B cell (primary cell): ENCODE measurements around the gene PHKG2. TPM values are rescaled to one million over a fixed set of nuclear protein-coding genes. Genes with fewer than 3 reads are reported as not detected.

Source experiments
- ATAC-seq: fragments of 200-7000 bp; cut with Tn5 transposase; one replicate; pipeline ENCODE4 v1.10.0; 2021; ENCODE audit warnings: low read depth, mild to moderate bottlenecking, moderate number of reproducible peaks, moderate library complexity
- CTCF ChIA-PET: fragments of 350-600 bp; sonication (Branson Sonifier 250); formaldehyde crosslinking; loops from one replicate; lab custom pipeline; 2021; ENCODE audit warnings: antibody characterized with exemption, inconsistent platforms; lab: Charles Lee
- POLR2A ChIA-PET: fragments of 350-600 bp; sonication (Branson Sonifier 250); formaldehyde crosslinking; loops from one replicate; lab custom pipeline; 2021; ENCODE audit warnings: antibody characterized with exemption; lab: Charles Lee
- DNase-seq: peaks from one replicate; pipeline ENCODE4 v3.0.0; 2013
- H2AFZ ChIP-seq: 2 replicates; pipeline ENCODE4 v1.6.1; 2012; ENCODE audit warnings: mild to moderate bottlenecking, low read depth, low read length; ENCODE audit not compliant: insufficient read depth, poor library complexity, severe bottlenecking
- H3K27ac ChIP-seq, 2 donors: 1 replicate in 1 of 2; 2 replicates in 1 of 2; pipeline ENCODE4 v1.5.1; 2012 to 2013; ENCODE audit warnings: low read length in 2 of 2, mild to moderate bottlenecking in 2 of 2, moderate library complexity in 1 of 2
- H3K27me3 ChIP-seq, 4 experiments: fragments of 200-600 bp in 1 of 4; sonication (generic) in 1 of 4; replicated peaks in 1 of 4; 1 replicate in 2 of 4; 2 replicates in 2 of 4; pipeline versions ENCODE4 v1.6.1 to v1.7.0; 2013 to 2016; ENCODE audit warnings: low read length in 3 of 4, mild to moderate bottlenecking in 2 of 4, mixed read lengths in 1 of 4, moderate library complexity in 1 of 4; ENCODE audit not compliant: insufficient read depth in 4 of 4, control insufficient read depth in 3 of 4; ENCODE audit errors: control extremely low read depth in 1 of 4
- H3K36me3 ChIP-seq, 2 experiments: replicated peaks in 1 of 2; 1 replicate in 1 of 2; 2 replicates in 1 of 2; pipeline versions ENCODE4 v1.6.1 to v1.7.1; 2013; ENCODE audit warnings: low read length in 1 of 2; ENCODE audit not compliant: insufficient read depth in 2 of 2, control insufficient read depth in 1 of 2; ENCODE audit errors: control extremely low read depth in 1 of 2, extremely low read depth in 1 of 2
- H3K4me1 ChIP-seq, 2 donors: fragments of 200-600 bp in 1 of 2; sonication (generic) in 1 of 2; 1 replicate in 1 of 2; 2 replicates in 1 of 2; pipeline versions ENCODE4 v1.5.1 to v1.6.1; 2013 to 2017; ENCODE audit warnings: low read length in 2 of 2; ENCODE audit not compliant: control insufficient read depth in 2 of 2, insufficient read depth in 2 of 2
- H3K4me2 ChIP-seq: replicated peaks from 2 replicates; pipeline ENCODE3; 2012; ENCODE audit warnings: mild to moderate bottlenecking, low read depth, low read length; ENCODE audit not compliant: poor library complexity, severe bottlenecking
- H3K4me3 ChIP-seq, 5 experiments: fragments of 200-600 bp in 1 of 5; sonication (generic) in 1 of 5; 1 replicate in 3 of 5; 2 replicates in 2 of 5; pipeline versions ENCODE4 v1.5.1 to v1.7.0; 2011 to 2016; ENCODE audit warnings: low read length in 4 of 5, mild to moderate bottlenecking in 4 of 5, low read depth in 2 of 5, control low read depth in 1 of 5, moderate library complexity in 1 of 5; ENCODE audit not compliant: insufficient read depth in 1 of 5; ENCODE audit errors: control extremely low read depth in 1 of 5, extremely low read depth in 1 of 5
- H3K79me2 ChIP-seq: fragments of 200-600 bp; sonication (generic); one replicate; pipeline ENCODE4 v1.6.0; 2016; ENCODE audit warnings: low read length; ENCODE audit not compliant: control insufficient read depth, insufficient read depth
- H3K9ac ChIP-seq: fragments of 200-600 bp; sonication (generic); 2 replicates; pipeline ENCODE4 v1.6.1; 2017; ENCODE audit warnings: mild to moderate bottlenecking, low read length, moderate library complexity
- H3K9me3 ChIP-seq, 3 donors: one replicate each; pipeline versions ENCODE4 v1.6.1 to v1.7.1; 2013; ENCODE audit warnings: low read length in 2 of 3; ENCODE audit not compliant: control insufficient read depth in 2 of 3, insufficient read depth in 1 of 3; ENCODE audit errors: control extremely low read depth in 1 of 3
- H4K20me1 ChIP-seq: 2 replicates; pipeline ENCODE4 v1.6.0; 2012; ENCODE audit warnings: mild to moderate bottlenecking, low read length; ENCODE audit not compliant: insufficient read depth, control insufficient read depth, poor library complexity, severe bottlenecking
- H3K27ac Mint-ChIP-seq: one replicate; pipeline ENCODE4 v1.8.0; 2021; ENCODE audit warnings: mixed read lengths
- H3K27me3 Mint-ChIP-seq: one replicate; pipeline ENCODE4 v1.8.0; 2021; ENCODE audit warnings: mixed read lengths
- H3K4me1 Mint-ChIP-seq: one replicate; pipeline ENCODE4 v1.8.0; 2021; ENCODE audit warnings: mixed read lengths
- H3K4me3 Mint-ChIP-seq: one replicate; pipeline ENCODE4 v1.8.0; 2021; ENCODE audit warnings: mixed read lengths
- H3K9me3 Mint-ChIP-seq: one replicate; pipeline ENCODE4 v1.8.0; 2022; ENCODE audit warnings: mixed read lengths; ENCODE audit not compliant: insufficient read depth
- EZH2 ChIP-seq: IDR thresholded peaks from 2 replicates; pipeline ENCODE4 v1.6.1; 2012; ENCODE audit warnings: borderline replicate concordance, low read depth, mild to moderate bottlenecking, moderate library complexity, low read length; ENCODE audit not compliant: insufficient read depth, poor library complexity, severe bottlenecking
- WGBS: methylation state at CpG from one replicate; pipeline ENCODE4 v1.1.5; 2013; ENCODE audit warnings: missing lambda C conversion rate; ENCODE audit not compliant: insufficient coverage; 5-methylcytosine and 5-hydroxymethylcytosine counted together
- intact Hi-C: fragments of 100-400 bp; cut with micrococcal nuclease; formaldehyde crosslinking; loops from one replicate; pipeline ENCODE4 v1.10.0; 2022
- polyA plus RNA-seq: library from polyadenylated mRNA; depleted of rRNA; stranded (reverse); fragments of >200 nt; gene quantifications from 2 replicates; pipeline ENCODE4 v1.2.3, GENCODE V29; 2012
- total RNA-seq, 2 donors: library from RNA; stranded (reverse); fragments of 120-200 nt in 1 of 2; gene quantifications; 1 replicate in 1 of 2; 2 replicates in 1 of 2; pipeline versions ENCODE4 v1.2.3 to v1.2.4, GENCODE V29; 2013 to 2022
- TF ChIP-seq, protein P1 (sequence below): fragments of 200-600 bp; IDR thresholded peaks from one replicate; pipeline ENCODE4 v1.8.0; 2022; ENCODE audit warnings: antibody characterized with exemption, mild to moderate bottlenecking

The PHKG2 gene
- total and polyA plus RNA-seq, 2 donors (not counting 1 experiment from before 2014, with no cell fraction given) = 55.7 to 80.8 TPM

DNA sequence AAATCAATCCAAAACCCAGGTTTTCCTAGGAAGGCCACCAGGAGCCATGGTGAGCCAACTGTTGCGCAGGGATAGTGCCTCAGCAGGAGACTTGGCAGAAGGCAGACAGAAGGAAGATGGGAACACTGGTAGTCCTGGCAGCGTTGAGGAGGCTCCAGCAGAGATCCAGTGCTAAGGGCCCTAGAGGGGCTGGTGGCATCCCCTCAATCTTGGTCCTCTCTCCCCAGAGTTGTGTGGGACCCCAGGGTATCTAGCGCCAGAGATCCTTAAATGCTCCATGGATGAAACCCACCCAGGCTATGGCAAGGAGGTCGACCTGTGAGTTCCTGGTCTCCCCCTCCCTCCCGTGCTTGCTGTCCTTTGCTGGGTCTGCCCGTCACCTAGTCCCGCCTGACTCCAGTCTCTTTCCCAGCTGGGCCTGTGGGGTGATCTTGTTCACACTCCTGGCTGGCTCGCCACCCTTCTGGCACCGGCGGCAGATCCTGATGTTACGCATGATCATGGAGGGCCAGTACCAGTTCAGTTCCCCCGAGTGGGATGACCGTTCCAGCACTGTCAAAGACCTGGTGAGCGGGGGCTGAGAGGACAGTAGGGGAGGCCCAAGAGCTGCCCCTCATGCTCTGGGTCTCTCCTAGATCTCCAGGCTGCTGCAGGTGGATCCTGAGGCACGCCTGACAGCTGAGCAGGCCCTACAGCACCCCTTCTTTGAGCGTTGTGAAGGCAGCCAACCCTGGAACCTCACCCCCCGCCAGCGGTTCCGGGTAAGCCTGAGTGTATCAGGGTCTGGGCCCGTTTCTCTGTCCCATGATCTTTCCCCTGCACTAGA lies 7.9 kb downstream of the PHKG2 start:
- Histone ChIP-seq H3K4me1 (peaks cover 12 to 22% of the 10 kb centered on the region in 2 donors), H3K79me2 (peaks cover 3% of the 10 kb centered on the region), H3K9me3 (no peaks in the 10 kb centered on the region), H3K36me3 (peaks cover 0 to 38% of the 10 kb centered on the region in 2 experiments), H4K20me1 (no peaks in the 10 kb centered on the region), H2AFZ (no peak overlapping the region), H3K4me2 (no peak overlapping the region), H3K27me3 (no peaks in the 10 kb centered on the region), H3K4me3 (no peak overlapping the region), H3K9ac (no peak overlapping the region), H3K27ac (no peak overlapping the region)
- intact Hi-C loops = no loop called here
- ChIA-PET POLR2A (interaction anchor here (1.0 kb wide), 1 partner anchor 8 kb away, joined by 3 read pairs; the partner anchor contains the start of gene PHKG2), CTCF (no interaction called here)
- Mint-ChIP-seq H3K27me3 (no peaks in the 10 kb centered on the region), H3K4me1 (peaks cover 14% of the 10 kb centered on the region), H3K9me3 (no peaks in the 10 kb centered on the region), H3K4me3 (no peak overlapping the region), H3K27ac (no peak overlapping the region)
- TF ChIP-seq EZH2 = no peak
- TF ChIP-seq, protein P1, sequence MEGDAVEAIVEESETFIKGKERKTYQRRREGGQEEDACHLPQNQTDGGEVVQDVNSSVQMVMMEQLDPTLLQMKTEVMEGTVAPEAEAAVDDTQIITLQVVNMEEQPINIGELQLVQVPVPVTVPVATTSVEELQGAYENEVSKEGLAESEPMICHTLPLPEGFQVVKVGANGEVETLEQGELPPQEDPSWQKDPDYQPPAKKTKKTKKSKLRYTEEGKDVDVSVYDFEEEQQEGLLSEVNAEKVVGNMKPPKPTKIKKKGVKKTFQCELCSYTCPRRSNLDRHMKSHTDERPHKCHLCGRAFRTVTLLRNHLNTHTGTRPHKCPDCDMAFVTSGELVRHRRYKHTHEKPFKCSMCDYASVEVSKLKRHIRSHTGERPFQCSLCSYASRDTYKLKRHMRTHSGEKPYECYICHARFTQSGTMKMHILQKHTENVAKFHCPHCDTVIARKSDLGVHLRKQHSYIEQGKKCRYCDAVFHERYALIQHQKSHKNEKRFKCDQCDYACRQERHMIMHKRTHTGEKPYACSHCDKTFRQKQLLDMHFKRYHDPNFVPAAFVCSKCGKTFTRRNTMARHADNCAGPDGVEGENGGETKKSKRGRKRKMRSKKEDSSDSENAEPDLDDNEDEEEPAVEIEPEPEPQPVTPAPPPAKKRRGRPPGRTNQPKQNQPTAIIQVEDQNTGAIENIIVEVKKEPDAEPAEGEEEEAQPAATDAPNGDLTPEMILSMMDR = no peak
- no peak for ATAC-seq
- WGBS = 98% methylated on average over 20 of the region's 20 CpGs
- DNase-seq = no peak

DNA sequence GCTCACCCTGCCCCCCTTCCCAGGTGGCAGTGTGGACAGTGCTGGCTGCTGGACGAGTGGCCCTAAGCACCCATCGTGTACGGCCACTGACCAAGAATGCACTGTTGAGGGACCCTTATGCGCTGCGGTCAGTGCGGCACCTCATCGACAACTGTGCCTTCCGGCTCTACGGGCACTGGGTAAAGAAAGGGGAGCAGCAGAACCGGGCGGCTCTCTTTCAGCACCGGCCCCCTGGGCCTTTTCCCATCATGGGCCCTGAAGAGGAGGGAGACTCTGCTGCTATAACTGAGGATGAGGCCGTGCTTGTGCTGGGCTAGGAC lies 8.5 kb downstream of the PHKG2 start:
- 97% methylated on average over 13 of the region's 13 CpGs for WGBS
- ChIA-PET POLR2A (interaction anchor here (1.0 kb wide), 1 partner anchor 8 kb away, joined by 3 read pairs; the partner anchor contains the start of gene PHKG2), CTCF (no interaction called here)
- DNase-seq (no peak), ATAC-seq (no peak)
- H4K20me1 ChIP-seq = no peaks in the 10 kb centered on the region
- TF ChIP-seq EZH2 = no peak
- TF ChIP-seq, protein P1 = no peak
- no peaks in the 10 kb centered on the region for H3K27me3 ChIP-seq
- Mint-ChIP-seq H3K4me1 (peaks cover 16% of the 10 kb centered on the region), H3K27me3 (no peaks in the 10 kb centered on the region), H3K4me3 (no peak overlapping the region), H3K9me3 (no peaks in the 10 kb centered on the region), H3K27ac (no peak overlapping the region)
- H3K36me3 ChIP-seq = peaks cover 0 to 33% of the 10 kb centered on the region in 2 experiments
- no peak overlapping the region for H2AFZ ChIP-seq
- H3K9ac ChIP-seq = no peak overlapping the region
- peaks cover 12 to 25% of the 10 kb centered on the region in 2 donors for H3K4me1 ChIP-seq
- H3K27ac ChIP-seq = no peak overlapping the region
- peaks cover 3% of the 10 kb centered on the region for H3K79me2 ChIP-seq
- H3K4me2 ChIP-seq = no peak overlapping the region
- no peak overlapping the region for H3K4me3 ChIP-seq
- intact Hi-C loops = no loop called here
- H3K9me3 ChIP-seq = no peaks in the 10 kb centered on the region
